Left kidney (tissue), 2 donors: ENCODE data around the gene PPA1. TPM values are rescaled to one million over a fixed set of nuclear protein-coding genes. Genes with fewer than 3 reads are reported as not detected.
"Not testable (repeated sequence)": the region's sequence is repeated elsewhere in the genome, so short reads cannot be mapped to it uniquely, and the experiment has no call there.

Experiments
- DNase-seq: peaks from one replicate; pipeline ENCODE4 v3.0.0-alpha.2; 2013
- polyA plus RNA-seq: library from polyadenylated mRNA; unstranded; fragments of 120-200 nt; gene quantifications from one replicate; pipeline ENCODE4 v1.2.1, GENCODE V29; 2013; ENCODE audit not compliant: insufficient read length

The PPA1 gene
- polyA plus RNA-seq, 1 donor: 90.9 TPM

- DNase-seq: no peak
Measured at GRCh38 chr10:70221030-70221429, 12.2 kb downstream of the PPA1 start.

GRCh38 chr10:70212879-70213278 is 20.4 kb downstream of the PPA1 start:
- no peak for DNase-seq

- DNase-seq: no peak
Measured at GRCh38 chr10:70212277-70212676, 21.0 kb downstream of the PPA1 start.

- no peak for DNase-seq
Measured at GRCh38 chr10:70206762-70207161, 26.5 kb downstream of the PPA1 start.

GRCh38 chr10:70201105-70201504 is 32.1 kb downstream of the PPA1 start:
- DNase-seq: no peak

- DNase-seq: no peak
Measured at GRCh38 chr10:70198696-70199466, 34.3 kb downstream of the PPA1 start.

GRCh38 chr10:70197235-70197945 is 35.8 kb downstream of the PPA1 start:
- DNase-seq: no peak

GRCh38 chr10:70193391-70193844 is 39.8 kb downstream of the PPA1 start:
- no peak for DNase-seq

- DNase-seq: no peak
Measured at GRCh38 chr10:70192326-70192968, 40.8 kb downstream of the PPA1 start.

- no peak for DNase-seq
Measured at GRCh38 chr10:70191972-70192305, 41.3 kb downstream of the PPA1 start.

GRCh38 chr10:70191161-70191971 is 41.9 kb downstream of the PPA1 start:
- DNase-seq: no peak

GRCh38 chr10:70190581-70190980 is 42.6 kb downstream of the PPA1 start:
- DNase-seq: no peak

GRCh38 chr10:70190102-70190501 is 43.1 kb downstream of the PPA1 start:
- no peak for DNase-seq

GRCh38 chr10:70188768-70189167 is 44.5 kb downstream of the PPA1 start:
- no peak for DNase-seq

- no peak for DNase-seq
Measured at GRCh38 chr10:70186571-70186970, 46.7 kb downstream of the PPA1 start.

- no peak for DNase-seq
Measured at GRCh38 chr10:70186090-70186489, 47.1 kb downstream of the PPA1 start.

- DNase-seq: no peak
Measured at GRCh38 chr10:70183304-70183703, 49.9 kb downstream of the PPA1 start.

- not testable (repeated sequence) for DNase-seq
Measured at GRCh38 chr10:70179209-70179608, 54.0 kb downstream of the PPA1 start.

GRCh38 chr10:70178139-70178725 is 55.0 kb downstream of the PPA1 start:
- no peak for DNase-seq

GRCh38 chr10:70176441-70176840 is 56.8 kb downstream of the PPA1 start:
- DNase-seq: no peak

- DNase-seq: no peak
Measured at GRCh38 chr10:70175516-70175915, 57.7 kb downstream of the PPA1 start.
